ENCODE data around the gene ACSS1.

Gene ACSS1

DNA sequence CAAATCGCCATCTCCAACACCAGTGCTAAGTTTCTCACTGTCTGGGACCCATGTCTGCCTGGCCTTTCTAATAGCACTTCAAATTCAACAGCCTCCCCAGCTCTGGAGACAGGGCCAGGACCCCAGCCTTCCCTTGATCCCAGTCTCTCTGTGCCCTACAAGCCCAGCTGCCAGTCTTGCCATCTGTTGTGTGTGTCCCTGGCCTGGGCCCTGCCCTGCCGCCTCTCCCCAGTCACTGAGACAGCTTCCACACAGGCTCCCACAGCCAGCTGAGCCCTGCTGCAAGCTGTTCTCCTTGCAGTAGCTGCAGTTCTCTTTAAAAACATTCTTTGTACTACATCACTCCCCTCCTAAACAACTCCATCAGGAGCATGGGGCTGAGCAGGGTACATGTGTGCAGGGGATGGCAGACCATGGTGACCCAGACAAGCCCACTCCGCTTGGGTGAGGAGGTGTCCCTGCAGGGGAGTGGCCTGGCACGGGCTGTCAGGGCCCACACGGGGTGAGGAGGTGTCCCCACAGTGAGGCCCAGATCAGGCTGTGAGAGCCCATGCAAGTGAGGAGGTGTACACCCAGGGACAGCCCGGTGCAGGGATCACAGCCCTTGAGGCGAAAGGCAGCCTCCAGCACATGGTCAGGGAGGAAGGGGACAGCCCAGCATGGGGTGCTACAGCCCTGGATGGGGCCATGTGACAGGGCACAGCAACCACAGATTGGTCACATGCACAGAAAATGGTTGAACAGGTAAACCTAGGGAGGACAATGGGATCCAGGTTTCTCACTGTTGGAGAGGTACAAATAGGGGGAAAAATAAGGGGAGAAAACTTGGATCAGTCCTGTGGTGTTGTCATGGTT is 92.6 kb downstream of the ACSS1 start:
- DNase-seq (ENCODE audit: low read depth), result no peak
- H3K4me3 ChIP-seq (replicated peaks; ENCODE audit: low read depth, low read length), result no peak overlapping the region
- TF ChIP-seq, protein P1, sequence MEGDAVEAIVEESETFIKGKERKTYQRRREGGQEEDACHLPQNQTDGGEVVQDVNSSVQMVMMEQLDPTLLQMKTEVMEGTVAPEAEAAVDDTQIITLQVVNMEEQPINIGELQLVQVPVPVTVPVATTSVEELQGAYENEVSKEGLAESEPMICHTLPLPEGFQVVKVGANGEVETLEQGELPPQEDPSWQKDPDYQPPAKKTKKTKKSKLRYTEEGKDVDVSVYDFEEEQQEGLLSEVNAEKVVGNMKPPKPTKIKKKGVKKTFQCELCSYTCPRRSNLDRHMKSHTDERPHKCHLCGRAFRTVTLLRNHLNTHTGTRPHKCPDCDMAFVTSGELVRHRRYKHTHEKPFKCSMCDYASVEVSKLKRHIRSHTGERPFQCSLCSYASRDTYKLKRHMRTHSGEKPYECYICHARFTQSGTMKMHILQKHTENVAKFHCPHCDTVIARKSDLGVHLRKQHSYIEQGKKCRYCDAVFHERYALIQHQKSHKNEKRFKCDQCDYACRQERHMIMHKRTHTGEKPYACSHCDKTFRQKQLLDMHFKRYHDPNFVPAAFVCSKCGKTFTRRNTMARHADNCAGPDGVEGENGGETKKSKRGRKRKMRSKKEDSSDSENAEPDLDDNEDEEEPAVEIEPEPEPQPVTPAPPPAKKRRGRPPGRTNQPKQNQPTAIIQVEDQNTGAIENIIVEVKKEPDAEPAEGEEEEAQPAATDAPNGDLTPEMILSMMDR (IDR thresholded peaks at IDR 0.05; ENCODE audit: low read length, missing control alignments), result no peak

GRCh38 chr20:24964506-24964840 is 93.5 kb downstream of the ACSS1 start:
- DNase-seq (ENCODE audit: low read depth), result no peak
- TF ChIP-seq, protein P1 (IDR thresholded peaks at IDR 0.05; ENCODE audit: low read length, missing control alignments), result no peak
- H3K4me3 ChIP-seq (replicated peaks; ENCODE audit: low read depth, low read length), result no peak overlapping the region

GRCh38 chr20:24963672-24964505 is 94.0 kb downstream of the ACSS1 start:
- TF ChIP-seq, protein P1 (IDR thresholded peaks at IDR 0.05; ENCODE audit: low read length, missing control alignments), result no peak
- no peak for DNase-seq (ENCODE audit: low read depth)

GRCh38 chr20:24962510-24962909 is 95.4 kb downstream of the ACSS1 start:
- H3K4me3 ChIP-seq (replicated peaks; ENCODE audit: low read depth, low read length), result no peak overlapping the region
- TF ChIP-seq, protein P1 (IDR thresholded peaks at IDR 0.05; ENCODE audit: low read length, missing control alignments), result no peak
- no peak for DNase-seq (ENCODE audit: low read depth)

More at GRCh38 chr20:24963672-24964505, 94.0 kb downstream of the ACSS1 start:
- H3K4me3 ChIP-seq (replicated peaks; ENCODE audit: low read depth, low read length), result no peak overlapping the region

- H3K4me3 ChIP-seq (replicated peaks; ENCODE audit: low read depth, low read length), result no peak overlapping the region
- TF ChIP-seq, protein P1 (IDR thresholded peaks at IDR 0.05; ENCODE audit: low read length, missing control alignments), result no peak
- no peak for DNase-seq (ENCODE audit: low read depth)
These were observed 95.8 kb downstream of the ACSS1 start for GRCh38 chr20:24962182-24962492.

DNA sequence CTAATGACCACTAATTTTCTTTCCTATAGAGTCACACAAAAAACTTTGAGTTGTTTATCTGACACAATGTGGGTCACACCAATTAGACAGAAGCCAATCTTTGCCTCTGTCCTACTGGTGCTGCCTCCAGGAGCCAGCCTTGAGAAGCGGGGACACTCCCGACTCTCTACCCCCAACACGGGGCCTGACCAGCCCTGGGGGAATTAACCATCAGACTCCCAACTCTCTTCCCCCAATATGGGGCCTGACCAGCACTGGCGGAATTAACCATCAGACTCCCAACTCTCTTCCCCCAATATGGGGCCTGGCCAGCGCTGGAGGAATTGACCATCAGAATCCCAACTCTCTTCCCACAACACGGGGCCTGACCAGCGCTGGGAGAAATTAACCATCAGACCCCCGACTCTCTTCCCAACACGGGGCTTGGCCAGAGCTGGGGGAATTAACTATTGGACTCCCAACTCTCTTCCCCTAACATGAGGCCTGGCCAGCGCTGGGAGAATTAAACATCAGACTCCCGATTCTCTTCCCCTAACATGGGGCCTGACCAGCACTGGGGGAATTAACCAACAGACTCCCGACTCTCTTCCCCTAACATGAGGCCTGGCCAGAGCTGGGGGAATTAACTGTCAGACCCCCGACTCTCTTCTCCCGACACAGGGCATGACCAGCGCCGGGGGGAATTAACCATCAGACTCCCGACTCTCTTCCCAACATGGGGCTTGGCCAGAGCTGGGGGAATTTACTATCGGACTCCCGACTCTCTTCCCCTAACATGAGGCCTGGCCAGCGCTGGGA is 96.4 kb downstream of the ACSS1 start:
- no peak for DNase-seq (ENCODE audit: low read depth)

More for the DNA sequence above, 96.4 kb downstream of the ACSS1 start:
- no peak overlapping the region for H3K4me3 ChIP-seq (replicated peaks; ENCODE audit: low read depth, low read length)
- TF ChIP-seq, protein P1 (IDR thresholded peaks at IDR 0.05; ENCODE audit: low read length, missing control alignments), result no peak

All from fibroblast of pulmonary artery (primary cell).